OCI-LY7 (cell line): ENCODE measurements around the gene ATP8B2. TPM values are rescaled to one million over a fixed set of nuclear protein-coding genes. Genes with fewer than 3 reads are reported as not detected.

ENCODE experiments used
- BruUV-seq: library from RNA; stranded (reverse); fragments of 400-500 nt; replicated peaks from 2 replicates; lab custom pipeline; 2021; lab: Mats Ljungman, UMichigan
- CTCF ChIA-PET: fragments of 300-600 bp; sonication (Branson Sonifier 250); formaldehyde crosslinking; loops from one replicate; lab custom pipeline; 2022; ENCODE audit warnings: antibody characterized with exemption; ENCODE audit not compliant: unreplicated experiment; lab: Charles Lee
- POLR2A ChIA-PET: fragments of 300-600 bp; sonication (Branson Sonifier 250); formaldehyde crosslinking; loops from one replicate; lab custom pipeline; 2022; ENCODE audit warnings: antibody characterized with exemption; lab: Charles Lee
- DNase-seq: peaks from one replicate; pipeline ENCODE4 v3.0.0-alpha.2; 2015; ENCODE audit warnings: low spot score
- H2AFZ ChIP-seq: fragments of 200-600 bp; sonication (generic), shearing (Covaris generic); 2 replicates; pipeline ENCODE4 v1.6.1; 2014; ENCODE audit warnings: mild to moderate bottlenecking, antibody characterized with exemption, low read length, moderate library complexity
- H3K27ac ChIP-seq: fragments of 200-600 bp; sonication (generic); 2 replicates; pipeline ENCODE4 v1.5.1; 2014; ENCODE audit warnings: mixed run types, low read depth, mild to moderate bottlenecking, moderate library complexity, low read length, inconsistent platforms; ENCODE audit not compliant: poor library complexity, severe bottlenecking
- H3K36me3 ChIP-seq: fragments of 200-600 bp; sonication (generic); 2 replicates; pipeline ENCODE4 v1.6.1; 2014; ENCODE audit warnings: mild to moderate bottlenecking, antibody characterized with exemption, low read length, moderate library complexity, mixed read lengths; ENCODE audit not compliant: insufficient read depth
- H3K4me1 ChIP-seq: fragments of 200-600 bp; sonication (generic); 2 replicates; pipeline ENCODE4 v1.5.1; 2014; ENCODE audit warnings: mild to moderate bottlenecking, low read length; ENCODE audit not compliant: insufficient read depth, poor library complexity, severe bottlenecking
- H3K4me2 ChIP-seq: fragments of 200-600 bp; sonication (generic); 2 replicates; pipeline ENCODE4 v1.6.1; 2014; ENCODE audit warnings: mild to moderate bottlenecking, low read length
- H3K4me3 ChIP-seq: fragments of 200-600 bp; sonication (generic); 2 replicates; pipeline ENCODE4 v1.5.1; 2014; ENCODE audit warnings: mild to moderate bottlenecking, low read depth, low read length; ENCODE audit not compliant: poor library complexity, severe bottlenecking
- H3K79me2 ChIP-seq: fragments of 200-600 bp; sonication (generic); 2 replicates; pipeline ENCODE4 v1.6.1; 2016; ENCODE audit warnings: low read depth, mild to moderate bottlenecking, low read length, moderate library complexity, mixed read lengths; ENCODE audit not compliant: insufficient read depth
- H3K9me2 ChIP-seq: fragments of 200-600 bp; sonication (generic); 2 replicates; pipeline ENCODE4 v1.6.1; 2016; ENCODE audit warnings: mild to moderate bottlenecking, low read length, mixed read lengths; ENCODE audit not compliant: insufficient read depth
- H3K9me3 ChIP-seq: fragments of 200-600 bp; sonication (generic); 2 replicates; pipeline ENCODE4 v1.6.1; 2014; ENCODE audit warnings: mild to moderate bottlenecking, mixed run types, low read length, mixed read lengths
- H4K20me1 ChIP-seq: fragments of 200-600 bp; sonication (generic); 2 replicates; pipeline ENCODE4 v1.6.1; 2014; ENCODE audit warnings: mild to moderate bottlenecking, antibody characterized with exemption, low read length, moderate library complexity, mixed read lengths; ENCODE audit not compliant: insufficient read depth
- EZH2phosphoT487 ChIP-seq: fragments of 200-600 bp; sonication (generic); IDR thresholded peaks from 2 replicates; pipeline ENCODE4 v1.6.1; 2018; ENCODE audit warnings: low read depth, borderline replicate concordance, mild to moderate bottlenecking, mixed run types, antibody characterized with exemption, low read length, moderate library complexity, mixed read lengths
- intact Hi-C: fragments of 100-400 bp; cut with micrococcal nuclease; formaldehyde crosslinking; loops from one replicate; pipeline ENCODE4 v1.10.0; 2022; ENCODE audit not compliant: unreplicated experiment
- total RNA-seq, 2 experiments: library from RNA; depleted of rRNA in 1 of 2; stranded (reverse); fragments of >200 nt in 1 of 2; shearing (Covaris generic) in 1 of 2; gene quantifications; 2 replicates each; pipeline ENCODE4 v1.2.3, GENCODE V29; 2014 to 2022
- TF ChIP-seq, protein P1 (sequence below): fragments of 200-600 bp; sonication (generic); conservative IDR thresholded peaks from 2 replicates; pipeline ENCODE4 v1.5.1; 2014; ENCODE audit warnings: mild to moderate bottlenecking, antibody characterized with exemption, low read length, moderate library complexity, mixed read lengths

ATP8B2 gene
- total RNA-seq, 2 experiments from 2014 or later, result 11.5 to 28.8 TPM

DNA sequence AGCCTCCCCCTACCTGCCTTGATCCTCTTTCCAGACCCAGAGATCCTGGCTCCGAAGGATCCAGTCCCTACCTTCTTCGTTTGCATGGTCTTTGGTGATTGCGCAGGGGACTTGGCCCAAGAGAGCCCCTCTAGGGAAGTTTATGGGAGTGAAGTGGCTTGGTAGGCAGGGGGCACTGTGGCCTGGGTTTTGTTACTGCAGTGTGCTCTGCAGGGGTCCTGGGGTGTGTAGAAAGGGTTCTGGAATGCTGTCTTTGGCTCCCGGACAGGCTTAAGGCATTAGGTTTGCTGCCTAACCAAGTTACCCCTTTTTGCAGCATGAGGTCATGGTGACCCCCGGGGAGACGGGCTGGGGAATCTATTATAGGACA is 3.8 kb downstream of the ATP8B2 start:
- H3K9me2 ChIP-seq, result no peaks in the 10 kb centered on the region
- no peak overlapping the region for H3K4me2 ChIP-seq
- CTCF ChIA-PET, result interaction anchor here (1.1 kb wide), 1 partner anchor 51 kb away, joined by 4 read pairs; no protein-coding TSS in a partner anchor
- H3K4me1 ChIP-seq, result peaks cover 30% of the 10 kb centered on the region
- BruUV-seq, result no TSS peak
- H3K27ac ChIP-seq, result no peak overlapping the region
- no peaks in the 10 kb centered on the region for H3K9me3 ChIP-seq
- no peaks in the 10 kb centered on the region for H4K20me1 ChIP-seq
- no peak for TF ChIP-seq EZH2phosphoT487
- TF ChIP-seq, protein P1, sequence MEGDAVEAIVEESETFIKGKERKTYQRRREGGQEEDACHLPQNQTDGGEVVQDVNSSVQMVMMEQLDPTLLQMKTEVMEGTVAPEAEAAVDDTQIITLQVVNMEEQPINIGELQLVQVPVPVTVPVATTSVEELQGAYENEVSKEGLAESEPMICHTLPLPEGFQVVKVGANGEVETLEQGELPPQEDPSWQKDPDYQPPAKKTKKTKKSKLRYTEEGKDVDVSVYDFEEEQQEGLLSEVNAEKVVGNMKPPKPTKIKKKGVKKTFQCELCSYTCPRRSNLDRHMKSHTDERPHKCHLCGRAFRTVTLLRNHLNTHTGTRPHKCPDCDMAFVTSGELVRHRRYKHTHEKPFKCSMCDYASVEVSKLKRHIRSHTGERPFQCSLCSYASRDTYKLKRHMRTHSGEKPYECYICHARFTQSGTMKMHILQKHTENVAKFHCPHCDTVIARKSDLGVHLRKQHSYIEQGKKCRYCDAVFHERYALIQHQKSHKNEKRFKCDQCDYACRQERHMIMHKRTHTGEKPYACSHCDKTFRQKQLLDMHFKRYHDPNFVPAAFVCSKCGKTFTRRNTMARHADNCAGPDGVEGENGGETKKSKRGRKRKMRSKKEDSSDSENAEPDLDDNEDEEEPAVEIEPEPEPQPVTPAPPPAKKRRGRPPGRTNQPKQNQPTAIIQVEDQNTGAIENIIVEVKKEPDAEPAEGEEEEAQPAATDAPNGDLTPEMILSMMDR, result peak; percentile 63
- no peak for DNase-seq
- no peak overlapping the region for H3K4me3 ChIP-seq
- H3K79me2 ChIP-seq, result no peaks in the 10 kb centered on the region
- no peak overlapping the region for H2AFZ ChIP-seq
- peaks cover 16% of the 10 kb centered on the region; the same call in 1 of the 2 replicates for H3K36me3 ChIP-seq
- intact Hi-C loops, result loop anchor here (10.0 kb wide), 1 partner anchor 216 kb away; no protein-coding TSS in a partner anchor
- POLR2A ChIA-PET, result interaction anchor here (0.6 kb wide), 1 partner anchor 197 kb away, joined by 3 read pairs; no protein-coding TSS in a partner anchor

- Histone ChIP-seq H3K9me2 (no peaks in the 10 kb centered on the region), H3K4me2 (no peak overlapping the region), H3K79me2 (no peaks in the 10 kb centered on the region), H4K20me1 (no peaks in the 10 kb centered on the region), H3K9me3 (no peaks in the 10 kb centered on the region), H3K27ac (no peak overlapping the region), H3K36me3 (peaks cover 21% of the 10 kb centered on the region; the same call in 1 of the 2 replicates), H3K4me1 (peaks cover 27% of the 10 kb centered on the region), H3K4me3 (no peak overlapping the region), H2AFZ (no peak overlapping the region)
- DNase-seq, result no peak
- BruUV-seq, result no TSS peak
- intact Hi-C loops, result loop anchor here (10.0 kb wide), 1 partner anchor 215 kb away; no protein-coding TSS in a partner anchor
- ChIA-PET POLR2A (interaction anchor here (0.6 kb wide), 1 partner anchor 198 kb away, joined by 3 read pairs; no protein-coding TSS in a partner anchor), CTCF (interaction anchor here (1.1 kb wide), 1 partner anchor 52 kb away, joined by 4 read pairs; no protein-coding TSS in a partner anchor)
- TF ChIP-seq, protein P1, result no peak
- TF ChIP-seq EZH2phosphoT487, result no peak
Measured at GRCh38 chr1:154329551-154330131, 4.3 kb downstream of the ATP8B2 start.

DNA sequence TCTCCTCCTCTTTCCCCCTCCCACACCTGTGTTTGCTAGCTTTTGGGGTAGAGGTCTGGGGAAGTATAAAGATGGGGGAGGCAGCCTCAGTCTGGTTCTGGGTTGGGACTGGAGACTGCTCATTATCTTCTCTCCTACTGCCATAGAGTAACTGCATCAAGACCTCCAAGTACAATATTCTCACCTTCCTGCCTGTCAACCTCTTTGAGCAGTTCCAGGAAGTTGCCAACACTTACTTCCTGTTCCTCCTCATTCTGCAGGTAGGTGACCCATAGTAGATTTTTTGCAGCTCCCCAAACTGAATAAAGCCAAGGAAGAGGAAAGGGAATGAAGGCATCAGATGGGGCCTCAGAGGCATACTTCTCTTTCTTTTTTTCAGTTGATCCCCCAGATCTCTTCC is 5.3 kb downstream of the ATP8B2 start:
- TF ChIP-seq, protein P1, result no peak
- TF ChIP-seq EZH2phosphoT487, result no peak
- Histone ChIP-seq H3K79me2 (no peaks in the 10 kb centered on the region), H3K36me3 (peaks cover 22% of the 10 kb centered on the region; the same call in 1 of the 2 replicates), H3K4me3 (no peak overlapping the region), H3K9me2 (no peaks in the 10 kb centered on the region), H4K20me1 (no peaks in the 10 kb centered on the region), H3K27ac (no peak overlapping the region), H3K4me1 (peaks cover 27% of the 10 kb centered on the region), H3K9me3 (no peaks in the 10 kb centered on the region), H3K4me2 (no peak overlapping the region), H2AFZ (no peak overlapping the region)
- no TSS peak for BruUV-seq
- ChIA-PET POLR2A (no interaction called here), CTCF (no interaction called here)
- DNase-seq, result no peak
- intact Hi-C loops, result no loop called here
